MM.1S (cell line): ENCODE data around the gene UBE2F.

ENCODE experiments used
- CTCF ChIP-seq: fragments of 300-600 bp; sonication (generic); IDR thresholded peaks from 2 replicates; pipeline ENCODE4 v1.5.1; 2016; ENCODE audit warnings: antibody characterized with exemption, low read length, mixed read lengths
- EZH2 ChIP-seq: fragments of 300-600 bp; sonication (generic); optimal IDR thresholded peaks from 2 replicates; pipeline ENCODE3; 2017; ENCODE audit warnings: low read depth, mild to moderate bottlenecking, antibody characterized with exemption, low read length, mixed read lengths

GRCh38 chr2:238009563-238009962 is 42.7 kb downstream of the UBE2F start:
- no peak for TF ChIP-seq CTCF
- no peak for TF ChIP-seq EZH2
